Gastroesophageal sphincter (tissue), 4 donors: ENCODE data around the gene USP32. TPM values are rescaled to one million over a fixed set of nuclear protein-coding genes. Genes with fewer than 3 reads are reported as not detected.

Source experiments
- ATAC-seq: fragments of 150-250 bp; one replicate; pipeline ENCODE4 v1.9.1; 2016; ENCODE audit warnings: mild to moderate bottlenecking, moderate library complexity
- H3K27ac ChIP-seq, 4 donors: fragments of 200-600 bp; sonication (generic) in 3 of 4; 1 replicate in 3 of 4; 2 replicates in 1 of 4; pipeline ENCODE4 v1.5.1; 2016 to 2019
- H3K27me3 ChIP-seq: fragments of 200-600 bp; sonication (generic); one replicate; pipeline ENCODE4 v1.5.1; 2019
- H3K36me3 ChIP-seq, 2 donors: fragments of 200-600 bp; sonication (generic); one replicate each; pipeline ENCODE4 v1.5.1; 2019; ENCODE audit warnings: control low read depth in 1 of 2
- H3K4me1 ChIP-seq, 3 donors: fragments of 200-600 bp; sonication (generic); 1 replicate in 2 of 3; 2 replicates in 1 of 3; pipeline ENCODE4 v1.5.1; 2016 to 2019; ENCODE audit warnings: control low read depth in 2 of 3
- H3K4me3 ChIP-seq, 2 donors: fragments of 200-600 bp; sonication (generic); one replicate each; pipeline ENCODE4 v1.5.1; 2019; ENCODE audit warnings: mild to moderate bottlenecking in 1 of 2, moderate library complexity in 1 of 2
- H3K9me3 ChIP-seq, 3 donors: fragments of 200-600 bp; sonication (generic); one replicate each; pipeline ENCODE4 v1.5.1; 2017 to 2019; ENCODE audit warnings: control low read depth in 2 of 3
- EP300 ChIP-seq: sonication (generic); formaldehyde crosslinking; IDR thresholded peaks from one replicate; pipeline ENCODE4 v1.6.1; 2017; ENCODE audit warnings: antibody characterized with exemption, mild to moderate bottlenecking
- POLR2A ChIP-seq, 2 donors: fragments of 450-650 bp; IDR thresholded peaks; one replicate each; pipeline ENCODE4 v1.6.1; 2017; ENCODE audit warnings: antibody characterized with exemption in 2 of 2, mild to moderate bottlenecking in 2 of 2, moderate library complexity in 1 of 2
- POLR2AphosphoS5 ChIP-seq: sonication (generic); formaldehyde crosslinking; IDR thresholded peaks from one replicate; pipeline ENCODE4 v1.6.1; 2017; ENCODE audit warnings: antibody characterized with exemption
- WGBS, 2 donors: methylation state at CpG; one replicate each; pipeline ENCODE4 v1.1.5; 2018; ENCODE audit warnings: low coverage in 1 of 2; 5-methylcytosine and 5-hydroxymethylcytosine counted together
- total RNA-seq, 4 donors: library from RNA; depleted of rRNA; stranded (reverse); fragments of >200 nt; gene quantifications; one replicate each; pipeline ENCODE4 v1.1.0, GENCODE V29; 2016
- TF ChIP-seq, protein P1 (sequence below), 4 experiments: fragments of 200-600 bp in 2 of 4; fragments of 450-650 bp in 2 of 4; sonication (generic) in 1 of 4; IDR thresholded peaks; one replicate each; pipeline ENCODE4 v1.5.1; 2017 to 2019; ENCODE audit warnings: antibody characterized with exemption in 4 of 4, mild to moderate bottlenecking in 2 of 4, moderate library complexity in 2 of 4

USP32 gene
- total RNA-seq, 4 donors from 2014 or later: 44.1 to 55.5 (median 51.4) TPM

- no peak for ATAC-seq
- Histone ChIP-seq H3K4me1 (peaks cover 0 to 36% (median 10%) of the 10 kb centered on the region in 3 donors), H3K27ac (peak overlapping the region in 1 of 4 donors; percentile 8), H3K9me3 (no peaks in the 10 kb centered on the region), H3K36me3 (no peaks in the 10 kb centered on the region), H3K4me3 (no peak overlapping the region), H3K27me3 (peaks cover 93% of the 10 kb centered on the region)
- TF ChIP-seq POLR2AphosphoS5 (no peak), EP300 (no peak)
- TF ChIP-seq, protein P1, sequence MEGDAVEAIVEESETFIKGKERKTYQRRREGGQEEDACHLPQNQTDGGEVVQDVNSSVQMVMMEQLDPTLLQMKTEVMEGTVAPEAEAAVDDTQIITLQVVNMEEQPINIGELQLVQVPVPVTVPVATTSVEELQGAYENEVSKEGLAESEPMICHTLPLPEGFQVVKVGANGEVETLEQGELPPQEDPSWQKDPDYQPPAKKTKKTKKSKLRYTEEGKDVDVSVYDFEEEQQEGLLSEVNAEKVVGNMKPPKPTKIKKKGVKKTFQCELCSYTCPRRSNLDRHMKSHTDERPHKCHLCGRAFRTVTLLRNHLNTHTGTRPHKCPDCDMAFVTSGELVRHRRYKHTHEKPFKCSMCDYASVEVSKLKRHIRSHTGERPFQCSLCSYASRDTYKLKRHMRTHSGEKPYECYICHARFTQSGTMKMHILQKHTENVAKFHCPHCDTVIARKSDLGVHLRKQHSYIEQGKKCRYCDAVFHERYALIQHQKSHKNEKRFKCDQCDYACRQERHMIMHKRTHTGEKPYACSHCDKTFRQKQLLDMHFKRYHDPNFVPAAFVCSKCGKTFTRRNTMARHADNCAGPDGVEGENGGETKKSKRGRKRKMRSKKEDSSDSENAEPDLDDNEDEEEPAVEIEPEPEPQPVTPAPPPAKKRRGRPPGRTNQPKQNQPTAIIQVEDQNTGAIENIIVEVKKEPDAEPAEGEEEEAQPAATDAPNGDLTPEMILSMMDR (IDR thresholded peaks at IDR 0.05): no peak
- WGBS, 2 donors: 0 to 38% methylated on average over 1 to 3 of the region's 12 CpGs
Observed at GRCh38 chr17:60153606-60154390, 238.1 kb downstream of the USP32 start.

- peaks cover 0 to 36% (median 10%) of the 10 kb centered on the region in 3 donors for H3K4me1 ChIP-seq
- H3K9me3 ChIP-seq: no peaks in the 10 kb centered on the region
- no peak for ATAC-seq
- H3K27ac ChIP-seq: no peak overlapping the region
- H3K27me3 ChIP-seq: peaks cover 93% of the 10 kb centered on the region
- H3K36me3 ChIP-seq: no peaks in the 10 kb centered on the region
- TF ChIP-seq, protein P1 (IDR thresholded peaks at IDR 0.05): no peak
- no peak for TF ChIP-seq POLR2AphosphoS5
- TF ChIP-seq EP300: no peak
- no peak for TF ChIP-seq POLR2A (IDR thresholded peaks at IDR 0.05)
- WGBS, 2 donors: 34% methylated on average over 5 of the region's 5 CpGs; no CpG with 5 or more reads in 1 of the 2 donors
- peak overlapping the region in 1 of 2 donors; percentile 32 for H3K4me3 ChIP-seq
Observed at GRCh38 chr17:60151355-60151754, 240.6 kb downstream of the USP32 start.

DNA sequence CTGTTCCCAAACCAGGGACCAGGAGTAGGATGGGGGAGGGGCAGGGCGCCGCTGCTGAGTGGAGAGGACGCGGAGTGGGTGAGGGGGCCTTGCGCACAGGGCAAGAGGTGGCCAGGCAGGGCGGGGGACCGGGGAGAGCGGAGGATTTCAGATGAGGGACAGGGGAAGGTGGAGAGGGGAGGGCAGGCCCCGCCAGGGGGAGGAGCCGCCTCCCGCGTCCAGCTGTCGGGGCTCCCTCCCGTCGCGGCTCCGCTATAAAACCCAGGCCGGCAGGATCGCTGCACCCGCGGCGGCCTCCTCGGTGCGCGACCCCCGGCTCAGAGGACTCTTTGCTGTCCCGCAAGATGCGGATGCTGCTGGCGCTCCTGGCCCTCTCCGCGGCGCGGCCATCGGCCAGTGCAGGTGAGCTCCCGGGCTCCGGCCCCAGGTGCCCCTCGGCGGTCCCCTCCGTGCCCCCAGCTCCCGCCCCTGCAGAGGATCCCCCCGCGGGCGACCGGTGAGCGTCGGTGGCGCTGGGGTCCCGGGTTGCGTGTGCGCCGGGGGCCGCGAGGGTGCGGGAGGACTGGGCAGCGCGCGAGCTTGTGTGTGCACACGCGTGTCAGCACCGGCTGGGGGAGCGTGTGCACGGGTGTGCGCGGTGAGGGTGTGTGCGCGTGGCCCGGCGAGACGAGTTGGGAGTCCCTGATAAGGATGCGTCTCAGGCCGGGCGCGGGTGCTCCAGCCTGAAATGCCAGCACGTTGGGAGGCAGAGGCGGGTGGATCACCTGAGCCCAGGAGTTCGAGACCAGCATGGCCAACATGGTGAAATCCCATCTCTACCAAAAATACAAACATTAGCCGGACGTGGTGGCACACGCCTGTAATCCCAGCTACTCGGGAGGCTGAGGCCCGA lies 242.0 kb downstream of the USP32 start, which contains the start of gene CA4:
Gene CA4 (plus strand): TSS at position 283 of the 892 bp plus-strand sequence. CDS start 62 bp downstream, at position 345.
- no peak for ATAC-seq
- H3K4me1 ChIP-seq: peaks cover 0 to 34% (median 10%) of the 10 kb centered on the region in 3 donors
- H3K9me3 ChIP-seq: no peaks in the 10 kb centered on the region
- H3K27me3 ChIP-seq: peaks cover 99% of the 10 kb centered on the region
- no peak within 1 kb of the TSS for H3K27ac ChIP-seq
- H3K4me3 ChIP-seq: peak within 1 kb of the TSS in 1 of 2 donors; percentile 45
- TF ChIP-seq EP300 (no peak), POLR2AphosphoS5 (no peak), POLR2A (IDR thresholded peaks at IDR 0.05) (no peak)
- TF ChIP-seq, protein P1 (IDR thresholded peaks at IDR 0.05): no peak
- no CpG with 5 or more reads among the region's 81 CpGs for WGBS, 2 donors
- H3K36me3 ChIP-seq: no peaks in the 10 kb centered on the region

GRCh38 chr17:60148373-60148772 lies 243.6 kb downstream of the USP32 start:
- no peak overlapping the region for H3K4me3 ChIP-seq
- no CpG with 5 or more reads among the region's 2 CpGs for WGBS, 2 donors
- H3K27me3 ChIP-seq: peaks cover 88% of the 10 kb centered on the region
- H3K4me1 ChIP-seq: peaks cover 0 to 20% (median 6%) of the 10 kb centered on the region in 3 donors
- TF ChIP-seq POLR2AphosphoS5: no peak
- TF ChIP-seq POLR2A (IDR thresholded peaks at IDR 0.05): no peak
- no peak for TF ChIP-seq EP300
- TF ChIP-seq, protein P1 (IDR thresholded peaks at IDR 0.05): no peak
- no peaks in the 10 kb centered on the region for H3K36me3 ChIP-seq
- H3K9me3 ChIP-seq: no peaks in the 10 kb centered on the region
- H3K27ac ChIP-seq: no peak overlapping the region
- ATAC-seq: no peak
